Activated effector memory CD4-positive, alpha-beta T cell treated with anti-CD3 and anti-CD28 coated beads, Interleukin-2, amount 50 U/mL, for 16 hours (primary cell): ENCODE data around the gene CLEC10A.
"Not testable (repeated sequence)": the region's sequence is repeated elsewhere in the genome, so short reads cannot be mapped to it uniquely, and the experiment has no call there.

Experiments used
- DNase-seq: peaks from one replicate; pipeline ENCODE4 v3.0.0-alpha.2; 2020

CLEC10A gene

DNA sequence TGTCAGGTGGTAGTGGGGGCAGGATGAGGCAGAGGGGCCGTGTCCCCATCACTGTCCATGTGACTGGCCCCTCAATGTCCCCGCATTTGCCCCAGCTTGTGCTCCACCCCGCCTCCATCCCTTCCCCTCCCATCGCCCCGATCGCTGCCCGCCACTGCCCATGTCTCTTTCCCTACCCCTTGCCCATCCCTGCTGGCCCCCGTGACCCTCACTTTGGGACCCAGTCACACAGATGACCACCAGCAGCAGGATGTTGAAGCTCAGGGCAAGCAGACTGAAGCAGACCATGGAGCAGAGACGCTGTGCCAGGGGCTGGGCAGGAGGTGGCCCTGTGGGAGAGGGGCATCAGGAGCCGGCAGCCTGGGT is 28.5 kb upstream of the CLEC10A start:
- DNase-seq, result peak; percentile 43

DNA sequence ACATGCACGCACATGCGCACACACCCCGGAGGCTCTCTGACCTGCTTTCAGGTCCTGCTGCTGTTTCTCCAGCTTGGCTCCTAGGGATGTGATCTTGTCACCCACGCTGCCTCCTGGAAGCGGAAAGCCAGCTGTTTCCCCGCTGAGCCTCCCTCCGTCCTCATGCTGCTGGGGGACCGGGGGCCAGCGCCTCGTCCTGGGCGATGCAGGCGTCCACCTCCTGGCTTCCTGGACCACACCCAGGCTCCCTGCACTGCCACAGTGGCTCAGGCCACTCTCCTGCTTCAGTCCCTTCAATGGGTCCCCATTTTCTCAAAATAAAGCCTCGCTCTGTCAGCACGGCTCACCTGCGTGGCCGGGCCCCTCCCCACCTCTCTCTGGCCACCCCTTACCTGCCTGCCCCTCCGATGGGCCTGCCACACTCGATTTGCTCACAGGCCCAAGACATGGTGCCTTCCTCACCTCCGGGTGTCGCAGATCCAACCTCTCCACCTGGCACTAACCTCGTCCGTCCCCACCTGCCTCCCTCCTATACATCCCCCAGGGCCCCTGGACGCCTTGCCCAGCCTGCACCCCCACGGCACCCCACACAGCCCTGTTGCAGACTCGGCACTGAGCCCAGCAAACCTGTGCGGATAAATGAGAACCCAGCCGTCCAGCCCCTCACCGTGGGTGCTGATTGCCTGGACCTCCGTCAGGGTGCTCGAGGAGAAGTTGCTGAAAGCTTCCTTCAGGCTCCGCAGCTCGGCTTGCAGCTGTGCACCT is 27.9 kb upstream of the CLEC10A start:
- peak; percentile 47 for DNase-seq

DNA sequence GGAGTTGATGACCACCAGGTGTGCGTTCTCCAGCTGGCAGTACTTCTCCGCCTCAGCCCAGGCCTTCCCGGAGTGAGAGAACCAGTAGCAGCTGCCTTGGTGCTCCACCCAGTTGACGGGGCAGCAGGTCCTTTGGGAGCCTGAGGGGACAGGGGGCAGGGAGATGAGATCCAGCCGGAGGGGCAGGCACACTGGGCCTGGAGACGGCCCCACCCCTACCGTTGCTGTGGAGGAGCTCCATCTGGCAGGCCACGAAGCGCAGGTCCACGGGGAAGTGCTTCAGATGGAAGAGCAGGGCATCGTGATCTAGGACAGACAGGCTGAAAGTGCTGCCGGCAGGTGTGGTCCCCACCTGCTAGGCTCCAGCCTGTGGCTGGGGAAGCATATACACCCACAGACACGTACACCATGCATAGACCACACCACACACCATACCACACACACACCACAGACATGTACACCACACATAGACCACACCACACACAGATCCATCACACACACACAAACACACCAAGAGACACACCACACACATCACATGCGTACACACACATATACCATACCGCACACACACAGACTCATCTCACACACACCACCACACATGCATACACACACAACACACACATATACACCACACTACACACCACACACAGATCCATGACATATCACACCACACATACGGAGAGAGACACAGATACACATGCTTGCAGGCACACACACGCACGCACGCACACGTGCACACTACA is 27.1 kb upstream of the CLEC10A start:
- no peak for DNase-seq

DNA sequence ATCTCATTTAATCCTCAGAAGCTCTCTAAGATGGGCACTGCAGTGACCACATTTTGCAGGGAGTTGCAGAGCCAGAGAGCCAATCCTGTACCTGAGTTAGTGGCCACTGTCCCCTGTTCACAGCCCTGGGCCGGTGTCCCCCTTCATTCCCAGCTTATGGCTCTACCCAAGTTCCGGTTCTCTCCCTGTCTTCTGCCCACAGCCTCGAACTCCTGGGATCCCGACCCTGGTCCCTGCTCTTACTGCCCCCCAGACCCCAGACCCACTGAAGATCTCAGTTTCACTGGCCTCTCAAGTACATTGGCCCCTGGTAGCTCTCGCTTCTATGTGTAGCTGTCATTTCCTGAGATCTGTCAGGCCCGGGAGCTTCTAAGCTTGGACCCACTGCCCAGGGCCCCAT is 22.4 kb upstream of the CLEC10A start:
- DNase-seq, result no peak

DNA sequence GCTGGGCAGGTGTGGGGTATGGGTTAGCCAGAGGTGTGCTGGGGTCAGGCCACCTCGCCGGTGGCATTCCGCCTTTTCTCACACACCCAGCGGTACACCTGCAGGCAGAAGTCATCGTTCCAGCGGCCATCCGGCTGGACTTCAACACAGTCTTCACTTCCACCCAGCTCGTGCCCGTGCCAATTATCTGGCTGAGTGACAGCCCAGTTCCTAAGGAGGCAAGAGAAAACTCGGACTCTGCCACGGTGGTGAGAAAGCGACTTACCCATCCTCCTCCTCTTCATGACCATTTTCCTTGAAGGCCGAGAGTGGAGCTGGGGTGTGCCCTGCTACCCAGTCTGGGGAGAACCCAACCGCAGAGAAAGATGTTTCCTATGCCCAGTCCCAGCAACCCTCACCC is 21.5 kb upstream of the CLEC10A start:
- DNase-seq, result peak; percentile 50

DNA sequence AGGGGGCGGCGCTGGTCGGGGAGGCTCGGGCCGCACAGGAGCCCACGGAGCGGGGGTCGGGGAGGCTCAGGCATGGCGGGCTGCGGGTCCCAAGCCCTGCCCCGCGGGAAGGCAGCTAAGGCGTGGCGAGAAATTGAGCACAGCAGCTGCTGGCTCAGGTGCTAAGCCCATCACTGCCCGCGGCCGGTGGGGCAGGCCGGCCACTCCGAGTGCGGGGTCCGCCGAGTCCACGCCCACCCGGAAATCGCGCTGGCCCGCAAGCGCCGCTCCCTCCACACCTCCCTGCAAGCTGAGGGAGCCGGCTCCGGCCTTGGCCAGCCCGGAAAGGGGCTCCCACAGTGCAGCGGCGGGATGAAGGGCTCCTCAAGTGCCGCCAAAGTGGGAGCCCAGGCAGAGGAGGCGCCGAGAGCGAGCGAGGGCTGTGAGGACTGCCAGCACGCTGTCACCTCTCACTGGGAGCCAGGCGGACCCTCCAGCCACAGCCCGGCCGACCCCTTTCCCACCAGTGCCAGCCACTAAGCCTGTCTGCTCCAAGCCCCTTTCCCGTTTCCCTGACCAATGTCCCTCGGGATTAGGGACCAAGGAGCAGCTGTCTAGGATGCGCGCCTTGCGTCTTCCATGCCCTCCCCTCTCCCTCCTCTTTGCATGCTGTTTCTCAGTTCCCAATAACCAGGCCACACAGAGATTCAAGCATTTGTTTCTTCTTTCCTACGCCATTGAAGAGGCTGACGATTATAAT is 20.8 kb upstream of the CLEC10A start:
- DNase-seq, result peak; percentile 44

DNA sequence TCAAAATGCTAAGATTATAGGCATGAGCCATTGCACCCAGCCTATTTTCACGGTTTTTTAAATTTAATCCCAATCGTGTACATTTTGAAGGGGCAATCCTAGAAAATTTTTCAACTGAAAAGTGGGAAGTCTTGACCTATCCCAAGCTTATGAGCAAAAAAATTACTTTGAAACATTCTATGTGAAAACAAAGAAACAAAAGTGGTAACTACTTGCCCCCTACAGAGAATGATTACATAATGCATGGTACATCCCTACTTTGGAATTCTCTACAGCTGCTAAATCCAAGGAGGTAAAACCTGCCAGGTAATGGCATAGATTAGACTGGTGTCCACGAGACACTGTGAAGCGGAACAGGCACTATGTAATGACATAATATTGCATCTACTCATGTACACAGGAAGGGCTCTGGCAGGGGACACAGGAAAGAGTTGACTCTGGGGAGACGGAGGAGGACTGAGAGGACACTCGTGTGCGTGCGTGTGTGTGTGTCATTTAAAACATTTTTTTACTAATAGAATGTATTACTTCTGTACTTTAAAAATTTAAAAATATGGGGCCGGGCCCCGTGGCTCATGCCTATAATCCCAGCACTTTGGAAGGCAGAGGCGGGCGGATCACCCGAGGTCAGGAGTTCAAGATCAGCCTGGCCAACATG is 18.9 kb upstream of the CLEC10A start:
- DNase-seq, result no peak

DNA sequence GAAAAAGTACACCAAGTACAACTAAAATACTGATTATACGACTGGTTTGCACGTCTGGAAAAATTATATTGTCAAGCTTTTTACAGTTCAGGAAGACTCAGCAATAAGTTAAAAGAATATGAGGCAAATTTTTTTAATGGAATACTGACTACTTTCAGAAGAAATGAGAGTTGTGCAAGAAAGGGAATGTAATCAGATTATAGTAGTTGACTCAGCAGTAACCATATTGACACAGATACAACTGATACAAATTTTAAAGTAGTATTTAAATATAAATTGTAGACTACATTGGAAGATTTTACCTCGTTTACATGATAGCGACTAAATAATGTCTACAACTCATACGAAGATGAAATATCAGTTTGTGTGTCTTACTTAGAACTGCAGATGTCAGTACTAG is 17.9 kb upstream of the CLEC10A start:
- DNase-seq, result no peak

DNA sequence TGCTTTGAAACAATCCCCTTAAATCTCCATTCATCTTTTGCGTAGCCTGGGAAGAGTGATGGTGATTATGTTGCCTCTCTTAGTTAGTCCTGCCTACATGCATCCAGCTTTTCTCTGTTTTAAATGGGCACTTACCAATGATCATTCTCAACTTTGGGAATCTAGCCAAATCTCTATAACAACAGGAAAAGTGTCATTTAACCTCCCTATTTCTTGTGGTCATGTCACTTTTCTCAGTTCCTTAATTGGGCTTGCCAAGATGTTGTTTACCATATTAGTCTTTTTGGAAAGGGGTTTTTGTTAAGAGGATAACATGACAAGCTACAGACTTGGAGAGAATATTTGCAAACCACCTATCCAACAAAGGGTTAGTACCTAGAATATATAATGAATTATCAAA is 15.6 kb upstream of the CLEC10A start:
- no peak for DNase-seq

DNA sequence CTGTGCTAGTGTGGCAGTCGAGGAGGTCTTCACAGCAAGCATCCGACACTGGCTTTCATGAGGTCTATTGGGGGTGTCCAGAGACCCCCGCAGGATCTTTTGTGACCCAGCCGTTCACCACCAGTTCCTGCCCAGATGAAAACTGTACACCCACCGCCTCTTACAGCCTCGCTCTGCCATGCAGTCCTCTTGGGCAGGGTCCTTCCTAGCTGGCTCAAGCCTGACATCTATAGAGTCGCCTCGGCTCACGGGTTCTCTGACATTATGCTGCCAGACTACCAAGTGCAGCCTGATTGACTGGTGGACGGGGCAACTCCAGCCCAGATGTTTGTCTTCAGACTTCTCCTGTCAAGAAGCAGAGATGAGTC is 14.6 kb upstream of the CLEC10A start:
- DNase-seq, result peak; percentile 43

DNA sequence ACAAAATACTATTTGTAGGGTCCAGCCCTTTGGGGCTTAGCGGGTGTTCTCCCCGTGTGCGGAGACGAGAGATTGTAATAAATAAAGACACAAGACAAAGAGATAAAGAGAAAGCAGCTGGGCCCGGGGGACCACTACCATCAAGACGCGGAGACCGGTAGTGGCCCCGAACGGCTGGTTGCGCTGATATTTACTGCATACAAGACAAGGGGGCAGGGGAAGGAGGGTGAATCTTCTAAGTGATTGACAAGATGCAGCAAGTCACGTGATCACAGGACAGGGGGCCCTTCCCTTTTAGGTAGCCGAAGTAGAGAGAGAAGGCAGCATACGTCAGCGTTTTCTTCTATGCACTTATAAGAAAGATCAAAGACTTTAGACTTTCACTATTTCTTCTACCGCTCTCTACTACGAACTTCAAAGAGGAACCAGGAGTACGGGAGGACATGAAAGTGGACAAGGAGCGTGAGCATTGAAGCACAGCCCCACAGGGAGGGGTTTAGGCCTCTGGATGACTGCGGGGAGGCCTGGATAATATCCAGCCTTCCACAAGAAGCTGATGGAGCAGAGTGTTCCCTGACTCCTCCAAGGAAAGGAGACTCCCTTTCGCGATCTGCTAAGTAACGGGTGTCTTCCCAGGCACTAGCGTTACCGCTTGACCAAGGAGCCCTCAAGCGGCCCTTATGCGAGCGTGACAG is 11.4 kb upstream of the CLEC10A start:
- DNase-seq, result peak; percentile 72

DNA sequence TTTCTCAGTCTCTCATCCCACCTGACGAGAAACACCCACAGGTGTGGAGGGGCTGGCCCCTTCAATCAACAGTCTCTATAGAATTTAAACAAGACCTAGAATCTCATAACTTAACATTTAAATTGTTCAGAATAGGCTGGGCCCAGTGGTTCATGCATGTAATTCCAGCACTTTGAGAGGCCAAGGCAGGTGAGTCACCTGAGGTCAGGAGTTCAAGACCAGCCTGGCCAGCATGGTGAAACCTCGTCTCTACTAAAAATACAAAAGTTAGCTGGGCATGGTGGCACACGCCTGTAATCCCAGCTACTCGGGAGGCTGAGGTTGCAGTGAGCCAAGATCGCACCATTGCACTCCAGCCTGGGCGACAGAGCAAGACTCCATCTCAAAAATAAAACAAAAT is 9.5 kb upstream of the CLEC10A start:
- not testable (repeated sequence) for DNase-seq

DNA sequence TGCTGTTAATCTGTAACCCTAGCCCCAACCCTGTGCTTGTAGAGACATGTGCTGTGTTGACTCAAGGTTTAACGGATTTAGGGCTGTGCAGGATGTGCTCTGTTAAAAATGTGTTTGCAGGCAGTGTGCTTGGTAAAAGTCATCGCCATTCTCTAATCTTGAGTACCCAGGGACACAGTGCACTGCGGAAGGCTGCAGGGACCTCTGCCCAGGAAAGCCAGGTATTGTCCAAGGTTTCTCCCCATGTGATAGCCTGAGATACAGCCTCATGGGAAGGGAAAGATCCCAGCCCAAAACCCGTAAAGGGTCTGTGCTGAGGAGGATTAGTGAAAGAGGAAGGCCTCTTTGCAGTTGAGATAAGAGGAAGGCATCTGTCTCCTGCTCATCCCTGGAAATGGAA is 8.4 kb upstream of the CLEC10A start:
- DNase-seq, result peak; percentile 27

DNA sequence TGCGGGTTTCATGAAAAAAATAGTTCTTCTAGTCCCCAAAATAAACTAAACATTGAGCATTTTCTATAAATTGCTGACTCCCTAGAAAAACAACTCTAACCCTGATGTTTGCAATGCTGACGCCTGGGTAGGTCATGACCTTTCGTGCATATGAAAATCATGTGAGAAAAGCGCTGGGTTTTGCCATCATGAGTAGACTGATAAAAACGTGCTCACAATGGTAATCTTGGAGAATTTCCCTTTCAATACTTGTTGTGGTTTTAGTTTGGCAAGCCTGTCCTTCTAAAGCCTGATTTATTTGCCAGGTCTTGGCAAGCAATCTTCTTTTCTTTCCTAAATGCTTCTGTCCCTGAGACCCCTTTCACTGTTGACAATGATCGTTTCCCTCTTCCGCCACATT is 4.0 kb upstream of the CLEC10A start:
- DNase-seq, result no peak

DNA sequence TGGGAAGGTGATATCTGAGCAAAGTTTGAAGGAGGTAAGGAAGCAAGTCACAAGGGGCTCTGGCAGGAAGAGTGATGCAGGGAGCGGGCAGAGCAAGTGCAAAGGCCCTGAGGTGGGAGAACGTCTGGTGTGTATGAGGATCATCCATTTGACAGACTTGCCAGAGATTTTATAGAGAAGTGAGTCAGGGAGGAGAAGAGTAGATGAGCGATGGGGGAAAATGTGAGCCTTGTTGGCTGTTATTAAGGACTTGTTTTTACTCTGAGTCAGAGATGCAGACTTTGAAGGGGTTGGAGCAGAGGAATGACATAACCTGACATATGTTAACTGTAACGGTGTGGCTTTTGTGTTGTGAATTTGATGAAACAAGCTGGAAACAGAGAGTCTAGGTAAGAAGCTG is 3.5 kb upstream of the CLEC10A start:
- no peak for DNase-seq

DNA sequence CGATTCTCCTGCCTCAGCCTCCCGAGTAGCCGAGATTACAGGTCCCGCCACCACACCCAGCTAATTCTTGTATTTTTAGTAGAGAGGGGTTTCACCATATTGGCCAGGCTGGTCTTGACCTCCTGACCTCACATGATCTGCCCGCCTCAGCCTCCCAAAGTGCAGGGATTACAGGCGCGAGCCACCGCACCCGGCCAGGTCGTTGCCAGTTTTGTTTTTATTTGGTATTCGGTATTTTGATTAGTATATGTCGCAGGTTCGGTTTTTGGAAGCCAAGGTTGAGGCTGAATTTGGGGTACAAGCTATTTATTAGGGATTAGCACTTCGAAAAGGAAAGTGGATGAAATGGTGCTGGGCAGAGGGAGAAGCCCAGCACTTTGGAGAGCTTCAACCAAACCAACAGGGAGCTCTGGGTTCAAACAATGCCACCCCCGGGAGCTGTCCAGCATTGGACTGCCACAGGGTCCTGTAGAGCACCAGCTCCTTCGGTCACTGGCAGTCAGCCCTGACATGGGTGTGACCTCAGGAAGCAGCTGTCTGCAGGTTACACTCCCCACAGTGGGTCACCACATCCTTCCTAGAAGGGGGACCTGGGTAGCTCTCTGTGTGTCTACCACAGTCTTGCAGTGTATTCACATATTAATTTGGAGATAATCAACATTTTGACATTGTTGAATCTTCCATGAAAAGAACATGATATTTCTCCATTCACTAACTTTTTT is 1.5 kb upstream of the CLEC10A start:
- peak; percentile 65 for DNase-seq

DNA sequence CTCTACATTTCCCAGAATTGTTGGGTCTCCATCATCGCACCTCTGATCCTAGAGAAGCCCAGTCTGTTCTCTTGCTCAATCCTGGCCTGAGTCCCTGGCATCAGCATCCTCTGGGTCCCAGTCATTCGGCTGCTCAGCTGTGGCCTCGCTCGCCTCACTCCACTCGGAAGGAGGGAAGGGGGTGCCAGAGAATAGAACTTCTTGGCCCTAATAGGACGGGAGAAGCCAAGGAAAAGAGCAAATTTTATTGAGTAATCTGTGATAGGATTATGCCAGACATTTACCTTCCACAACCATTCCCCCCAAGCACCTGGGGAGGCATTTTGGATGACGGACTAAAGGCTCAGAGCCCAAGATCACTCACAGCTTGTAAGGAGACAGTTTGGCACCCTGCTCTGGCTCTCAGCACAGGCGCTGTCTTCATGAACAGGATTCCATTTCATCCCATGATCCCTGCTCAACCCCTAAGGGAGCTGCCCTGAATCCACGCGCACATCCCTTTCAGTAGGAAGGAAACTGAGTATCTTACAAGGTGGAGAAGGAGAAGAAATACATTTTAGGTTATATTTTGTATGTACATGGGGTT is 498 bp upstream of the CLEC10A start:
- DNase-seq, result peak; percentile 42

DNA sequence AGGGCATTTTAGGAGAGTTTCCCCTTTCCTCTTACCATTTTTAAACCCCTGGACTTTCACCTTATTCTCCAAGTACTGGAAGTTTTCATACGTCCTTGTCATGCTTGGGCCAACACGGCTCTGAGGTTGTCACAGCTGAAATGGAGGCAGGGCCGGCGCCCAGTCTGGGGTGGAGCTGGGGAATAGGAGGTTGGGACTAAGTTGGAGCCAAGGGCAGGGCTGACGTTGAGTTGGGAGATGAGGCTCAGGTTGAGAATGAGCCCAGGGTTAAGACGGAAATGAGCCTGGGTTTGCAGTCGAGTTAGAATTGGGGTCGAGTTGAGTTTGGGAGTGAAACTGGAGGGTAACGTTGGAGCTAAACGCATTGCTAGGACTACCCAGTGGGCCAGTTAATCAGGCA is 1.3 kb downstream of the CLEC10A start:
- peak; percentile 31 for DNase-seq

DNA sequence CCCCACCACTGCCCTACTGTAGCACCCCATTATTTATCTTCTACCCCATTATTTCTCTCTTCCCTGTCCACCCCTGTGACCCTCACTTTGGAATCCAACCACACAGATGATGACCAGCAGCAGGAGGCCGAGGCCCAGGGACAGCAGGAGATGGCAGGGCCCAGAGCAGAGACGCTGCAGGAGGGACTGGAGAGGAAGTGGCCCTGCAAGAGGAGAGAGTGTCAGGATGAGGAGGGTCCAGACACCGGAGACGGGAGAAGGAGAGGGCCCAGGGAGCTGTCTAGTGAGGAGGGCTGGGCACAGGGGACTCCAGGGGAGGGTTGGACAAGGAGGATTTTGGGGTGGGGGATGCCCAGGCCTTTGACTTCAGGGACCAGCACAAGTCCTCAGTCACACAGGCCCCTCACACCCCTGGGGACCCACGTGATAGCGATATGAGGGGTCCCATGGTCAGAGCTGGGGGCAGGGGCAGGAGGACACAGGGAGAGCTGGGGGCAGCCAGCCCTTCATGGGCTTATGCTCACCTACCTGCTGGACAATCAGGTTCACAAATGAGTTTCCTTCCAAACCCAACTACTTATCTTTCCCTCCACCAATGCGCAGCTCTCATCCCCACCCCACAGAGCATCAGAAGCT is 2.0 kb downstream of the CLEC10A start:
- peak; percentile 58 for DNase-seq

DNA sequence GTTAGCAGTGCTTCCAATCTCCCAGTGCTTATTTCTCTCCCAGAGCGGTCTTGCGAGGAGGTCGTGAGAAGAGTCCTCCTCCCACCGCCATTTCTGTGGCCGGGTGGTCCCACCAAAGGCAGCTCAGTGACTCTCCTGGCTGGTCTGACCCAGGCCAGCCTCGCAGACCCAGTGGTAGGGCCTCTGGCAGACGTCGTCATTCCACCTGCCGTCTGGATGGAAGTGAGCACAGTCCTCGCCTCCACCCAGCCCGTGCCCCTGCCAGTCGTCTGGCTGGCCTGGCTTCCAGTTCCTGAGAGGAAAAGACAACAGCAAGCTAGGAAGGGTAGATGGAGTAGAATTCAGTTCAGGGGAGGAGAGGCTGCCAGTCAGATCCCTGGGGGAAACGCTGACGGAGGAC is 5.1 kb downstream of the CLEC10A start:
- peak; percentile 39 for DNase-seq

DNA sequence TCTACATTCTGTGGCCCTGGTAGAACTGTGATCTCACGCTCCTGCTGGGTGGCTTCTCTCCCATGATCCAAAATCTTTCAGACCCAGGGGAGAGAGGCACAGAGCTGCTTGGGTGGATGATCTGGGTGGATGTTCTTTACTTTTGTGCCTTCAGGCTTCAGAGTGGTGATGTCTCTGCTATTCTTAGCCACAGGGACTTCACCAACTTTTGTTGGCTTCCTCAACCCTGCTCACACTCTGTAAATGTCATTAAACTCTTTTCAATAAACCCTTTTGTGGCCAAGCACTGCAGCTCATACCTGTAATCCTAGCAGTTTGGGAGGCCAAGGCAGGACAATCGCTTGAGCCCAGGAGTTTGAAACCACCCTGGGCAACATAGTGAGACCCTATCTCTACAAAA is 7.6 kb downstream of the CLEC10A start:
- peak; percentile 17 for DNase-seq
